ENCODE data around the gene ALDOB.

Gene ALDOB

DNA sequence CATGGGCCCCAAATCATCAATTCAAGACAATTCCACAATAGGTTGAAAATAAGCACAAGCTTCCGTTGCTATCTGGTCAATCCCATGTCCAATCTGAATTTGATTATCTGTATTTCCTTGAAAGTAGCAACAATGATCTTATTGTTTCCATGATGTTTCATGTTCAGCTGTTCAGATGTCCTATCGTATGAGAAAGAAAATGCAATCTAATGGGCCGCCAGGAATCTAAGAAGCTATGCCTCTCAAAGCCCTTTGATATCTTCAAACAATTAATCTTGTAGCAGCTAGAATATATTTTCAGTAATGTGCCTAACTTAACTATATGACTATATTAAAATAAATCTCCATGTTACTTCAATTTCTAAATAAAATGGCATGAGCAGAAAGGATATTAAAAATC lies 32.1 kb upstream of the ALDOB start:
- ATAC-seq: no peak
- TF ChIP-seq ZNF565 (CRISPR knock-in tag; conservative IDR thresholded peaks at IDR 0.05; ENCODE audit: low read depth): no peak
- no peak for TF ChIP-seq CSDC2 (CRISPR knock-in tag; IDR thresholded peaks at IDR 0.05)
- TF ChIP-seq GLIS3 (CRISPR knock-in tag; IDR thresholded peaks at IDR 0.05): no peak
- TF ChIP-seq POU6F1 (CRISPR knock-in tag; IDR thresholded peaks at IDR 0.05; ENCODE audit: borderline replicate concordance, low read depth): no peak
- no peak for TF ChIP-seq ESRRG (CRISPR knock-in tag; IDR thresholded peaks at IDR 0.05)
- TF ChIP-seq OSR1 (CRISPR knock-in tag; IDR thresholded peaks at IDR 0.05): no peak
- TF ChIP-seq CREB5 (CRISPR knock-in tag; IDR thresholded peaks at IDR 0.05; ENCODE audit: low read depth): no peak
- no peak for TF ChIP-seq SNAI2 (CRISPR knock-in tag; IDR thresholded peaks at IDR 0.05)
- no peak for TF ChIP-seq CSRNP3 (CRISPR knock-in tag; IDR thresholded peaks at IDR 0.05)
- TF ChIP-seq ZNF8 (CRISPR knock-in tag; IDR thresholded peaks at IDR 0.05): no peak
- TF ChIP-seq TOX (CRISPR knock-in tag; IDR thresholded peaks at IDR 0.05; ENCODE audit: borderline replicate concordance): no peak
- TF ChIP-seq, protein P1, sequence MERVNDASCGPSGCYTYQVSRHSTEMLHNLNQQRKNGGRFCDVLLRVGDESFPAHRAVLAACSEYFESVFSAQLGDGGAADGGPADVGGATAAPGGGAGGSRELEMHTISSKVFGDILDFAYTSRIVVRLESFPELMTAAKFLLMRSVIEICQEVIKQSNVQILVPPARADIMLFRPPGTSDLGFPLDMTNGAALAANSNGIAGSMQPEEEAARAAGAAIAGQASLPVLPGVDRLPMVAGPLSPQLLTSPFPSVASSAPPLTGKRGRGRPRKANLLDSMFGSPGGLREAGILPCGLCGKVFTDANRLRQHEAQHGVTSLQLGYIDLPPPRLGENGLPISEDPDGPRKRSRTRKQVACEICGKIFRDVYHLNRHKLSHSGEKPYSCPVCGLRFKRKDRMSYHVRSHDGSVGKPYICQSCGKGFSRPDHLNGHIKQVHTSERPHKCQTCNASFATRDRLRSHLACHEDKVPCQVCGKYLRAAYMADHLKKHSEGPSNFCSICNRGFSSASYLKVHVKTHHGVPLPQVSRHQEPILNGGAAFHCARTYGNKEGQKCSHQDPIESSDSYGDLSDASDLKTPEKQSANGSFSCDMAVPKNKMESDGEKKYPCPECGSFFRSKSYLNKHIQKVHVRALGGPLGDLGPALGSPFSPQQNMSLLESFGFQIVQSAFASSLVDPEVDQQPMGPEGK (CRISPR knock-in tag; IDR thresholded peaks at IDR 0.05; ENCODE audit: borderline replicate concordance): no peak
- no peak for TF ChIP-seq ZFP30 (CRISPR knock-in tag; IDR thresholded peaks at IDR 0.05)
- TF ChIP-seq ZC3H10 (CRISPR knock-in tag; IDR thresholded peaks at IDR 0.05): no peak
- no peak for TF ChIP-seq ISL1 (CRISPR knock-in tag; IDR thresholded peaks at IDR 0.05)

- ATAC-seq: no peak
These were observed 31.3 kb upstream of the ALDOB start for GRCh38 chr9:101466863-101467262.

More at GRCh38 chr9:101466863-101467262, 31.3 kb upstream of the ALDOB start:
- TF ChIP-seq TCF4 (CRISPR knock-in tag; IDR thresholded peaks at IDR 0.05; ENCODE audit: borderline replicate concordance) (no peak), RARB (CRISPR knock-in tag; IDR thresholded peaks at IDR 0.05) (no peak), CSDC2 (CRISPR knock-in tag; IDR thresholded peaks at IDR 0.05) (no peak), ESRRG (CRISPR knock-in tag; IDR thresholded peaks at IDR 0.05) (no peak), GLIS3 (CRISPR knock-in tag; IDR thresholded peaks at IDR 0.05) (no peak), ISL1 (CRISPR knock-in tag; IDR thresholded peaks at IDR 0.05) (no peak), OSR1 (CRISPR knock-in tag; IDR thresholded peaks at IDR 0.05) (no peak), PPARA (CRISPR knock-in tag; IDR thresholded peaks at IDR 0.05; ENCODE audit: borderline replicate concordance) (no peak), CSRNP3 (CRISPR knock-in tag; IDR thresholded peaks at IDR 0.05) (no peak), ZFP30 (CRISPR knock-in tag; IDR thresholded peaks at IDR 0.05) (no peak), TSHZ2 (CRISPR knock-in tag; IDR thresholded peaks at IDR 0.05) (no peak)
- TF ChIP-seq, protein P1 (CRISPR knock-in tag; IDR thresholded peaks at IDR 0.05; ENCODE audit: borderline replicate concordance): no peak
